ENCODE results near the gene CYGB.

DNA sequence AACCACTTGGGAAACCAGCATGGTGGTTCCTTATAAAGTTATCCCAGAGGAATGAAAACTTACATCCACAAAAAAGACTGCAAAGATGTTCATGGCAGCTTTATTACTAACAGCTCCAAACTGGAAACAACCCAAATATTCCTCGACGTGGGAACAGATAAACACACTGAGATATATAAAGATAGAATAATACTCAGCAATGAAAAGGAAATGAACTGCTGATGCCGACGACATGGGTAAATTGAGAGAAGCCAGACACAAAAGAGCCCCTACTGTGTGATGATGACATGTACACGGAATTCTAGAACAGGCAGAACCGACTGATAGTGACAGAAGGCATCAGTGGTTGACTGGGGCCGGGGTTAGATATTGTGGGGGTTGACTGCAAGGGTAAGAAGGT lies 12.0 kb upstream of the CYGB start:
- no peak for TF ChIP-seq POLR2A (IDR thresholded peaks at IDR 0.05)
- TF ChIP-seq, protein P1, sequence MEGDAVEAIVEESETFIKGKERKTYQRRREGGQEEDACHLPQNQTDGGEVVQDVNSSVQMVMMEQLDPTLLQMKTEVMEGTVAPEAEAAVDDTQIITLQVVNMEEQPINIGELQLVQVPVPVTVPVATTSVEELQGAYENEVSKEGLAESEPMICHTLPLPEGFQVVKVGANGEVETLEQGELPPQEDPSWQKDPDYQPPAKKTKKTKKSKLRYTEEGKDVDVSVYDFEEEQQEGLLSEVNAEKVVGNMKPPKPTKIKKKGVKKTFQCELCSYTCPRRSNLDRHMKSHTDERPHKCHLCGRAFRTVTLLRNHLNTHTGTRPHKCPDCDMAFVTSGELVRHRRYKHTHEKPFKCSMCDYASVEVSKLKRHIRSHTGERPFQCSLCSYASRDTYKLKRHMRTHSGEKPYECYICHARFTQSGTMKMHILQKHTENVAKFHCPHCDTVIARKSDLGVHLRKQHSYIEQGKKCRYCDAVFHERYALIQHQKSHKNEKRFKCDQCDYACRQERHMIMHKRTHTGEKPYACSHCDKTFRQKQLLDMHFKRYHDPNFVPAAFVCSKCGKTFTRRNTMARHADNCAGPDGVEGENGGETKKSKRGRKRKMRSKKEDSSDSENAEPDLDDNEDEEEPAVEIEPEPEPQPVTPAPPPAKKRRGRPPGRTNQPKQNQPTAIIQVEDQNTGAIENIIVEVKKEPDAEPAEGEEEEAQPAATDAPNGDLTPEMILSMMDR (IDR thresholded peaks at IDR 0.05): no peak
